HG02981 (cell line): ENCODE results near the gene FOSB.
A peak's percentile ranks its signal among the peaks of the same experiment; 100 is the strongest.
"Not testable (repeated sequence)": the region's sequence is repeated elsewhere in the genome, so short reads cannot be mapped to it uniquely, and the experiment has no call there.

ENCODE experiments used
- ATAC-seq: cut with Tn5 transposase; IDR thresholded peaks from one replicate; pipeline ENCODE4 v1.9.1; 2021; ENCODE audit warnings: mild to moderate bottlenecking, moderate library complexity; ENCODE audit not compliant: unreplicated experiment

FOSB gene

DNA sequence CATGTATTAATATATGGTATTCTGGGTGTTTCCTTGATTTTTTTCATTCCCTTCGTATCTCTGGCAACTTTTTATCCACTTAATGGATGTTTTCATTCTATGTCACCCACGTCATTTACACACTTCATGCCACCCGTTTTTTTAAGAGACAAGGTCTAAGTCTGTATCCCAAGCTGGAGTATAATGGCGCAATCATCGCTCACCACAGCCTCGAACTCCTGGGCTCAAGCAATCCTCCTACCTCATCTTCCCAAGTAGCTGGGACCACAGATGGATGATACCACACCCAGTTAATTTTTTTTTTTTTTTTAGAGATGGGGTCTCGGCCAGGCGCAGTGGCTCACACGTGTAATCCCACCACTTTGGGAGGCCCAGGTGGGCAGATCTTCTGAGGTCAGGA is 36.1 kb downstream of the FOSB start:
- ATAC-seq, result no peak

DNA sequence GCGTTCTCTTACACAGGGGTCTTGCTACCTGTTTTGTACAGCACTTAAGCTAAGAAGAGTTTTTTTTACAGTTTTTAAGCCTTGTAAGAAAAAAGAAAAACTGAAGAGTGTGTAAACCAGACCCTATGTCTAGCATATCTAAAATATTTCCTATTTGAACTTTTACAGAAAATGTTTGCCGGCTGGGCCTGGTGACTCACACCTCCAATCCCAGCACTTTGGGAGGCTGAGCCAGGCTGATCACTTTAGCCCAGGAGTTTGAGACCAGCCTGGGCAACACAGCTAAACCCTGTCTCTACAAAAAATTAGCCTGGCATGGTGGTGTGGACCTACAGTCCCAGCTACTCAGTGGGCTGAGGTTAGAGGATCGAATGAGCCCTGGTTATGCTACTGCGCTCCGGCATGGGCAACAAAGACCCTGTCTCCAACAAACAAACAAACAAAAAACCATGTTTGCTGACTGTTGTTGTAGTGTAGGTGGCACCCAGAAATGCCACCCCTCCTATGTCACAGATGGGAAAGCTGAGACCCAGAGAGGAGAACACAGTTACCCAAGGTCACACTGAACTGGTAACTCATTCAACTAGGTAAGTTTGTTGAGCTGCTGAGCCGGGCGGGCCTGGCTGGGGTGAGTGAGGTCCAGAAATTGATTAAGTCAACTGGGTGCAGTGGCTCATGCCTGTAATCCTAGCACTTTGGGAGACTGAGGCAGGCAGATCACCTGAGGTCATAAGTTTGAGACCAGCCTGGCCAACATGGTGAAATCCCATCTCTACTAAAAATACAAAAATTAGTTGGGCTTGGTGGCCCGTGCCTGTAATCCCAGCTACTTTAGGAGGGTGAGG is 37.6 kb downstream of the FOSB start:
- no peak for ATAC-seq

DNA sequence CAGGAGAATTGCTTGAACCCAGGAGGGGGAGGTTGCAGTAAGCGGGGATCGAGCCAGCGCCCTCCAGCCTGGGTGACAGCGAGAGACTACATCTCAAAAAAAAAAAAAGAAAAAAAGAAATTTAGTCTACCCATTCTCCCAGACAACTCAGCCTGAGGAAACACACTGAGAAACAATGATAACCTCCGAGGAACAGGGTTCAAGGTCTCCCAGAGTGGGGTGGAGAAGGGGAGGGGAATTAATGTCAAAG is 38.1 kb downstream of the FOSB start:
- ATAC-seq, result no peak

DNA sequence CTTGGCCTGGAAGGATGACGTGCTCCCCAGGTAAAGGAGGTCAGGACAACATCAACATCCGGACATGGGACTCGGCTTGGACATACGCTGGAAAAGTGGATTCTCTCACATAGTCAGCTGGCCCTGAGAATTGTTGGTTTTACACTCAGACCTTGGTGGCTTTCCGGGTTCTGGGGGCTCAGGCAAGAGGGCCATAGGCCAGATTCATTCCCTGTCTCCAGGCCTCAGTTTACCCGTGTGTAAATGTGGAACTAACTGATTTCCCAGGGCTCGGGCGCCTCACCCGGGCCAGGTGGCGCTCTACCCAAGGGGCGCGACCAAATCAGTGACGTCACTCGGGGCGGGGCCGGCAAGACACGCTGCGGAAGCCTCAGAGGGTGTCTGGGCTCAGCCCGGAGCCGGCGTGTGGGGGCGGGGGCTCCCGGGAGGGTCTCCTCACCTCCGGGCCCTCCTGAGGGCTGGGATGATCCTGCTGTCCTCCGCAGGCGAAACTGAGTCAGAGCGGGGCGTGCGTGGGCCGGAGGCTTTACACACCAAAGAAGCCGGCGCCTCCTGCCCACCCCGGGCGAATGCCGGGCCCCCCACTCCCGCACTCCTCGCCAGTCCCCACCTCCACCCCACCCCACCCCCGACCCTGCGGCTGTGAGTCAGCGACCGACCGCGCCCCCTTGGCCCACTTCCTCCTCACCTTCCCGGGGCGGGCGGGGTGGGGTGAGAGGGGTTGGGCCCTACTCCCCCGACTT is 38.6 kb downstream of the FOSB start:
- peak; percentile 44 for ATAC-seq

DNA sequence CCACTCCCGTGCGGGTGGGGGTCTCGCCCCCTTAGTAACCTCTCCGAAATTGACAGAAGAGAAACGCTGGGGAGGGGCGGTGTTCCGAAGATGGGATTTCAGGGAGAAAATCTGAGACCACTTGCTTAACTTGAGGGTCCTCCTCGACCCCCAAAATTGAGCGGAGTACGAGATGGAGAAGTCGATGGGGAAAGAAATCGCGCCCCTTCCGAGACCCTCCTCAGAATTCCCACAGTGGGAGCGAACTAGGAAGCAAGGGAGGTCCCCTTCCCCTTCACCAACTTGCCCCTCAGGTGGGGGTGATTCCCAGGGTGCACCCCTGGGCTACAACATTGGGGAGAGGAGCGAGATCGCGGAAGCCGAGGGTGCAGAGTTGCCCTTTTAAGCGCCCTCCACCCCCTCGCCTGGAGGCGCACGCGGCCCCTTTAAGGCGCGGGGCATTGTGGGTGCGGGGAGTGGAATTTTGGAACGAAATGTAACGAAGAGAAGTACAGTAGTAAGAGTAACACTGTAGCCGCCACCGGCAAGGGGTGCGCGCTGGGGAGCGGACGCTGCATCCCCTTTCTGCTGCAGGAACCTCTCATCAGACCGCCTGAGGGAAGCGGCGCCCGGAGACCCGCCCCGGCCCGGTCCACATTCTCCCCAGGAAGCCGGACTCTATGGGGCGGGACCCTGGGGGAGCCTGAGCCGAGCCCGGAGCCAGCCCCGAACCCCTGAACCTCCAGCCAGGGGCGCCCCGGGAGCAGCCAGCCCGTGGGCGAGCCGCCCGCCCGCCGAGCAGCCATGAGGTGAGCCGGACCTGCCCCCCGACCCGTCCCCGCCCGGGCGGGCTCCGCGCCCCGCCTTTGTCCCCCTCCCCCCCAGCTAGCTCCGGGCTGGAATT is 39.4 kb downstream of the FOSB start, which contains the start of gene VASP:
Gene VASP (plus strand): TSS at position 491 of the 883 bp plus-strand sequence. CDS start 293 bp downstream, at position 784.
- peak; percentile 41 for ATAC-seq

DNA sequence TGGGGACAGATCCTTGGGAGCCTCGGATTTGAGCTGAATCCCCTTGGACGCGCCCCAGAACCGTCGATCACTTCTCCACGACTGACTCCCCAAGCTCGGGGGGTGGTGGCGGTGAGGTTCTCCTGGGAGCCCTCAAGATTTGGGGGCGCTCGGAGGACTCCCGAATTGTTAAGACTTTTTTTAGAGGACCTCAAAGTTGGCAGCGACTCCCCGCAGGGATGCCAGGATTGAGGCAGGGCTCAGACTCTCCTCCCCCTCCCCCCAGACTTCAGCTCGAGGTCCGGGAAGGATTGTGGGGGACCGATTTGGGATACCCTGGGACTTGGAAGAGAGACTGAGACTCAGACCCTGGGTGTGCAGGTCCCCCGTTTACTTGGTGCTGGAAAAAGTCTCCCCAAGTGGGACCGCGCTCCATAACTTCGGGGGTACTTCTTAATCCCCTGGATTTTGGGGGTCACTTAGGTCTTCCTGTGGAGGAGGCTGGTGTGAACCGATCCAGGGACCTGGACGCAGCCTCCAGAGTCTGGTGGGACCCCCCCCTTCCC is 40.1 kb downstream of the FOSB start:
- ATAC-seq, result no peak

DNA sequence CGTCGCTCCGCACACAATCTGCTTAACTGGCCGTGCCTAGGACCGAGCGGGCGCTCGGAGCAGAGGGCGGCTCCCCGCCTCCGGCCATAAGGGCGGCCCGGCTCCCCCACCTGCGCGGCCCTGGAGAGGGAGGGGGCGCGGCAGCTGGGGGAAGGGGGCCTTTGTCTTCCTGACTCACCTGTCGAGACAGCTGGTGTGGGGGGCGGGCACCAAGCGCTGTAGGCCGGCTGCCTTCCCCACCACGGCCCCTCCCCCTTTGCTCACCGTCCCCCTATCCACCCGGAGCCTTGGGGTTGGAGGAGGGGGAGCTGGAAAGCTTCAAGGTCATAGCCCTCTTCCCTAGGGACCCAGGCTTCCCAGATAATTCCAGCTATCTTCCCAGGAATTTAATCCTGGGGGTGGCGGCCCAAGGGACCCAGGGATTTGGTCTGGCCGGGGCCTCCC is 40.6 kb downstream of the FOSB start:
- no peak for ATAC-seq

DNA sequence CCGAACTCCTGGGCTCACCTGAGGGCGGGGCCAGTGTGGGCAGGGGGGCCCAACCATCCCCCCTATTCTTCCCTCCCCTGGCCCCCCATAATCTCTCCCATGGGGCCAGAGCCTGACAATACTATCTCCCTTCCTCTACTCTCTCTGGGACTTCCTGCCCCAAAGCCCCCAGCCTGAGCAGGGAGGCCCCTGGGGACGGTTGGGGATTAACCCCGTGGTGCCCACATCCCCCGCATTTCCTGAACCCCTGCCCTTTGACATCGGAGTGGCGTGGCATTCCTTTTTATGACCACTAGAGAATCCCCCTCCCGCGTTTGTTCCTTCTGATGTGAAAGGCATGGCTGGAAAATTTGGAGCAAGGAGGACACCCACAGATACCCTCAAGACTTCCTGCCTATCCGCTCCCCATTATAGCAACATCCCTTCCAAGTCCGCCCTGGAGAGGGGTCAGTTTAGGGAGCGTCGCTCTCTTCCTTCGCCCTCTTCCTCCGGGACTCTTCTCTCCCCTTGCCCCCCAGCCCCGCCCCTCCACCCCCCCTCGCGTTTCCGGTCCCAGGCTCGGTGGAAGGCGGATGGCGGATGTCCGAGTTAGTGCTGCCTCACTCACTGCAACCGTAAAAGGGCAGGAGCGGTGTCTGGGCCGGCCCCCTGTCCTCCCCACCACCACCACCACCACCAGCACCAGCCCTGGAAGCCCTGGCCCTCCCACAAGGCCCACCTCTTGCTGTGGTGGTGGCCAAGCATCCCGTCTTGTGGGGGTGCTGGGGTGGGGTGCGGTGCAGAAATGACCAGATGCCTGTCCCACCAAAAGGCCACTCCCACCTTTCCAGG is 41.3 kb downstream of the FOSB start:
- no peak for ATAC-seq

DNA sequence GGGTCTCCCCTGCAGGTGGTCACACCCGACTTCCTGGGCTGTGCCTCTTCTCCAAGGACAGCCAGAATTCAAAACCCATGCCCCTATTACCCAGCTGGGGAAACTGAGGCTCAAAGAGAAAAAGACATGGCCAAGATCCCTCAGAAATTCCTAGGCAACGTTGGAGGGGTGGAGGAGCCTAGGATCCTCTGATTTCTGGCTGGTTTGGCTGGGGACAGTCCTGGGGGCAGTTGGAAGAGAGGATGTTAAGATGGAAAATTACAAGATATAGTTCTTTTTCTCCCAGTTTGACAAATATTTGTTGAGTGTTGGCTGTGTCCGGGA is 41.9 kb downstream of the FOSB start:
- no peak for ATAC-seq

DNA sequence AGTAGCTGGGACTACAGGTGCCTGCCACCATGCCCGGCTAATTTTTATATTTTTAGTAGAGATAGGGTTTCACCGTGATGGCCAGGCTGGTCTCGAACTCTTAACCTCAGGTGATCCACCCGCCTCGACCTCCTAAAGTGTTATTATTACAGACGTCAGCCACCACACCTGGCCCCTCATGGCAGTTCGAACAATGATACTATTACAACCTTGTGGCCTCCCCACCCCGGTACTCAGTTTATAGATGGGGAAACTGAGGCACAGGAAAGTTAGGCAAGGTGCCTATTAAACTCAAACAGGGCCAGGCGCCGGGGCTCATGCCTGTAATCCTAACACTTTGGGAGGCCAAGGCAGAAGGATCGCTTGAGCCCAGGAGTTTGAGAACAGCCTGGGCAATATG is 42.6 kb downstream of the FOSB start:
- ATAC-seq, result not testable (repeated sequence)

DNA sequence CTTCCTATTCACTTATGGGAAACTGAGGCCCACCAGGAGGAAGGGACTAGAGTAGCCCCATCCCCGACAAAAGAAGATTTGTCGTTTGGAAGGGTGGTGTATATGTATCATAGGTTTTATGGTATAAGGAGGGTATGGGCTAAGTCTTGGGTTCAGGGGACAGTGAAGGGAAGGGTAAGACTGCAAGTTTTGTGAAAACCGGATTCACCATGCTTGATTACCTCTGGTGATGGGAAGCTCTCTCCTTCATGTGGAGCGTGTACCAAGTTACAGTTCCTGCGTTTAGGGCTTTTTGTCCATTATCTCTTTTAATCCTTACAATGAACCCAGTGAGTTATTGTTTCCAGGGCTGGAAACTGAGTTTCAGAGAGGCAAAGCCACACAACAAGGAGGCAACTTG is 43.3 kb downstream of the FOSB start:
- no peak for ATAC-seq

DNA sequence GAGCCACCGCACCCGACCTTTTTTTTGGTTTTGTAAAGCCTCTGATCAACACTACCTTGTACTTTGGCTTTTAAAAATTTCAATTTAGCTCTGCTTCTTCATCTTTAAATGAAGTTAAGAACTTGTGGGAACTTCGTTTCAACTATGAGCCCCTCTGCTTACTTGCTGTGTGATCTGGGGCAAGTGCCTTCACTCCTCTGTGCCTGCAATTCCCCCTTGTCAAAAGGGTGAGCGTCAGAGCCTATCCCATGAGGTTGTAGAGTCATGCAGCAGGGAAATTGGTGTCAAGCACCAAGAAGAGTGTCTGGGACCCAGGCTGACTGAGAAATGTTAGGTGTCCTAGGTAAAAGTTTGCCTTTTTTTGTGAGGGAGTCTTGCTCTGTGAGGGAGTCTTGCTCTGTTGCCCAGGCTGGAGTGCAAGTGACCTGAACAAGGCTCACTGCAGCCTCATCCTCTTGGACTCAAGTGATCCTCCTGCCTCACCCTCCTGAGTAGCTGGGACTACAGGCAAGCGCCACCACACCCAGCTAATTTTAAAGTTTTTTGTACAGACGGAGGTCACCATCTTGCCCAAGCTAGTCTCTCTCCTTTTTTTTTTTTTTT is 45.2 kb downstream of the FOSB start:
- no peak for ATAC-seq

DNA sequence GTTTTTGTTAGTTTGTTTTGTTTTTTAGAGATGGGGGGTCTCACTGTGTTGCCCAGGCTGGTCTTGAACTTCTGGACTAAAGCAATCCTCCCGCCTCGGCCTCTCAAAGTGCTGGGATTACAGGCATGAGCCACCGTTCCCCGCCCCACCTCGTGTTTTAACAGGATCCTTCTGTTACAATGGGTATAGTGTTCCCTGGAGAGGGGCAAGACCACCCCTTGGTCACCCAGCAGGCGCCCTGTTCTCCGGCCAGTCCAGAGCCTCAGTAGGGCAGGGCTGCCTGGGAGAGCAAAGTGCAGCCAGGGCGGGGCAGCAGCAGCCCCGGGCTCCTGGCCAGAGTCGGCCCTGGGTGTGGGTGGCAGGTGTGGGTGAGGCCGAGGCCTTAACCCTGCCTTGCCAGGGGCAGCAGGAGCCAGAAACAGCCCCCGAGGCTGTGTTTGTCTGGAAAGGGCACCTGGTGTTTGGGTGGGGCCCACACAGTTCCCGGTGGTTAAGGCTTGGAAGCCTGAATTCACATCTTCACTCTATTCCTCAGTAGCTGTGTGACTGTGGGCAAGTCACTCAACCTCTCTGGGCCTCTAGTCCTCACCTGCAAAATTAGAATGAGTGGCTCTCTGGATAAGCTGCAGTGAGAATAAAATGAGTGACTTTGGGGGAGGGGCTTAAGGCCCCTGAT is 46.7 kb downstream of the FOSB start:
- ATAC-seq, result no peak

DNA sequence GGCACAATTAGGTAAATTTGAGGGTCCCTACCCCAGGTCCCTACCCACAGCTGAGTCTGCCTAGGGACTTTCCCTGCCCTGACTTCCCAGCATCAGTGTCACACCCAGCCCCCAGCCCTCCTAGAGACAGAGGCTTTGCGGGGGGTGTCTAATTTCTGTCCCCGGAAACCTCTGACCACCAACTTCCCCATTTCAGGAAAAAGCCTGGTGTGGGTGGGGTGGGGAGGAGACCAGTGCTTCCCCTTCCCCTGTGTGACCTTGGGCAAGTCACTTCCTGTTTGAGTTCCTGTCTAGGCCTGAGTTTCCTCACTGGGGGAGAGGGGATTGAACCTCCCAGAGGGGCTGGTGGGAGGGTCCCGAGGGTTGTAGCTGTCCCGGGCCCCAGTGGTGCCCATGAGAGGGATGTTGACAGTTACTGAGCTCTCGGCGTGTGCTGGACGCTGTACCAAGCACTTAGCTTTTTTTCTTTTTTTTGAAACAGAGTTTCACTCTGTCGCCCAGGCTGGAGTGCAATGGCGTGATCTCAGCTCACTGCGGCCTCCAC is 47.4 kb downstream of the FOSB start:
- no peak for ATAC-seq

DNA sequence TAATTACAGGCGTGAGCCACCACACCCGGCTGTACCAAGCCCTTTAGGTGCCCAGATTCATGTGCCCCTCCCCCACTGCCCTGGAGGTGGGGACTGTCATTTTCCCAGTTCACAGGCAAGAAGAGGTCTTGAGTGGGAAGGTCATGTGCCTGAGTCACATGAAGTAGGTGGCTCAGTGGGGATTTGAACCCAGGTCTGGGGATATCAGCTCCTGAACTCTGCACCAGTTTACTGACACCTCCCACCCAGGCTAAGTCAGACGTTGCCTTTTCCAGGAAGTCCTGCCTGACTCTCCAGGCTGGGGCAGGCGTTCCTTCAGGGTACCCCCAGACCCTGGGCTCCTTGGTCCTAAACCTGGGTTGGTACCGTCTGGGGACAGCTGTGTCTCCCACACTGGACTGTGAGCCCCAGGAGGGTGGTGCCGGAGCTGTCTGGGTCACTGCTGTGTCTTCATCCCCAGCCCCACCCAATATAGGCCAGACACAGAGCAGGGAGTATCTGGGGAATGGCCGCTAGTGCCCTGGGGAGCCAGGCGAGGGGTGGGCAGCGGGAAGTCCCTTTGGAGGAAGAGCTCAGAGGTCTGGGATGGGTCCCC is 48.1 kb downstream of the FOSB start:
- ATAC-seq, result no peak

DNA sequence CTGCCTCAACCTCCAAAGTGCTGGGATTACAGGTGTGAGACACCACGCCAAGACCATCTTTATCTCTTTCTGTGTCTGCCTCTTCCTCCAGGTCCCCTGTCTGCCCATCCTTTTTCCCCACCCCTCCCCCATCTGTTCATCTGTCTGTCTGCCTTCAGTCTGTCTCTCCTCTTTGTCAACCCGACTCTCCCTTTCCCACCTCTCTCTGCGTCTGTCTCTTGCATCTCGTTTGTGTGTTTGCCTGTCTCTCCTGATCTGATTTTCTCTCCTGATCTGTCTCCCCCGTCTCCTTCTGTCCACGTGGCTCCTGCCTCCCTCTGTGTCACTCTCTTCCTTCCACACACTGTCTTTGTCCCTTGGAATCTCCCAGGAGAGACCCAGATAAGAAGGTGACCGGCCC is 49.4 kb downstream of the FOSB start:
- no peak for ATAC-seq

DNA sequence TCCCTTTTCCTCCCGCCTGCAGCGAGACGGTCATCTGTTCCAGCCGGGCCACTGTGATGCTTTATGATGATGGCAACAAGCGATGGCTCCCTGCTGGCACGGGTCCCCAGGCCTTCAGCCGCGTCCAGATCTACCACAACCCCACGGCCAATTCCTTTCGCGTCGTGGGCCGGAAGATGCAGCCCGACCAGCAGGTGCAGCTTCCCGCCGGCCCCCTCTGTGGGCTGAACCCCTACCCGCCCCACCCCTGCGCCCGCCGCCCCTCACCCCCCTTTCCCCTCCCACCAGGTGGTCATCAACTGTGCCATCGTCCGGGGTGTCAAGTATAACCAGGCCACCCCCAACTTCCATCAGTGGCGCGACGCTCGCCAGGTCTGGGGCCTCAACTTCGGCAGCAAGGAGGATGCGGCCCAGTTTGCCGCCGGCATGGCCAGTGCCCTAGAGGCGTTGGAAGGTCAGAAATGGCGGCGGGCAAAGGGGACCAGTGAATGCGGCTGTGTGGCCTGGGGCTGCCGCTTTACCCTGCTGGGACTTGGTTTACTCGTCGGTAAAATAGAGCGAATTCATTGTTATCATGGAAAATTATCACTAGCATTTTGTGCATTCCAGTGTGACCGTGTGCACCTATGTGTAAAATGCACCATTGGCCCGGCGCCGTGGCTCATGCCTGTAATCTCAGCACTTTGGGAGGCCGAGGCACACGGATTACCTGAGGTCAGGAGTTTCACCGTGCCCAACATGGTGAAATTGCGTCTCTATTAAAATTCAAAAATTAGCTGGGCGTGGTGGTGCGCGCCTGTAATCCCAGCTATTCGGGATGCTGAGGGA is 50.1 kb downstream of the FOSB start:
- ATAC-seq, result no peak

DNA sequence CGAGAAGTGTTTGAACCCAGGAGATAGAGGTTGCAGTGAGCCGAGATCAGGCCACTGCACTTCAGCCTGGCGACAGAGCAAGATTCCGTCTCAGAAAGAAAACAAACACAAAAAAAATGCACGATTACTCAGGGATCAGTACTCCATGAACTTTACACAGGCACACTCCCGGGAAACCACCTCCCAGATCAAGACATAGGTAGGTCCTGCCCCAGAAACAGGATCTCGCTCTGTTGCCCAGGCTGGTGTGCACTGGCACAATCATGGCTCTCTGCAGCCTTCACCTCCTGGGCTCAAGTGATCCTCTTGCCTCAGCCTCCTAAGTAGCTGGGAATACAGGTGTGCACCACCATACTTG is 50.7 kb downstream of the FOSB start:
- no peak for ATAC-seq
